Gastroesophageal sphincter (tissue), 3 donors: ENCODE measurements around the gene NR3C2.
A peak's percentile ranks its signal among the peaks of the same experiment; 100 is the strongest.

Experiments used
- CTCF ChIP-seq, 4 experiments: fragments of 200-600 bp in 2 of 4; fragments of 450-650 bp in 2 of 4; sonication (generic) in 1 of 4; IDR thresholded peaks; one replicate each; pipeline ENCODE4 v1.5.1; 2017 to 2019; ENCODE audit warnings: antibody characterized with exemption in 4 of 4, mild to moderate bottlenecking in 2 of 4, moderate library complexity in 2 of 4
- EP300 ChIP-seq: sonication (generic); formaldehyde crosslinking; IDR thresholded peaks from one replicate; pipeline ENCODE4 v1.6.1; 2017; ENCODE audit warnings: antibody characterized with exemption, mild to moderate bottlenecking
- POLR2A ChIP-seq, 2 donors: fragments of 450-650 bp; IDR thresholded peaks; one replicate each; pipeline ENCODE4 v1.6.1; 2017; ENCODE audit warnings: antibody characterized with exemption in 2 of 2, mild to moderate bottlenecking in 2 of 2, moderate library complexity in 1 of 2
- POLR2AphosphoS5 ChIP-seq: sonication (generic); formaldehyde crosslinking; IDR thresholded peaks from one replicate; pipeline ENCODE4 v1.6.1; 2017; ENCODE audit warnings: antibody characterized with exemption

GRCh38 chr4:148215202-148215601 is 227.0 kb downstream of the NR3C2 start:
- TF ChIP-seq CTCF (IDR thresholded peaks at IDR 0.05) (peak in 1 of 4 experiments; percentile 17), EP300 (no peak), POLR2A (IDR thresholded peaks at IDR 0.05) (no peak), POLR2AphosphoS5 (no peak)
